ENCODE data around the gene PRR13.
"Not testable (repeated sequence)": the region's sequence is repeated elsewhere in the genome, so short reads cannot be mapped to it uniquely, and the experiment has no call there.

PRR13 gene

DNA sequence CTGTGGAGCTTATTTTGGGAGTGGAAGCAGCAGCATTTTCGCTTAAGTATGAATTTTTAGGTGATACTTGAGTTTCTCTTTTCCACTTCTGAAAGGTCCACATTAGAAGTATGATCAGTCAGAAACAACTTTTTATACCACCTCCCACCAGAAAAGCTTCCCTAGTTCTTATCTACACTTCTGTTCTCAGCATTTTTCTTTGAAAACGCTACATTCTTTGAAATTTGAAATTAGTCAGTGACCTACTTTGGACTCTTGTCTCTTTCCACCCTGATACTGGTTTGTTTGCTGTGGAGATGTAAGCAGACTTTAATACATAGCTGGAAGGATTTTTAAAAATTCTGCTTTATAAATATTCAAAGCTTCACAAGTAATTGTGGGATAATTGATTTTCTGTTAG, 32.5 kb downstream of the PRR13 start:
- no peak for DNase-seq

DNA sequence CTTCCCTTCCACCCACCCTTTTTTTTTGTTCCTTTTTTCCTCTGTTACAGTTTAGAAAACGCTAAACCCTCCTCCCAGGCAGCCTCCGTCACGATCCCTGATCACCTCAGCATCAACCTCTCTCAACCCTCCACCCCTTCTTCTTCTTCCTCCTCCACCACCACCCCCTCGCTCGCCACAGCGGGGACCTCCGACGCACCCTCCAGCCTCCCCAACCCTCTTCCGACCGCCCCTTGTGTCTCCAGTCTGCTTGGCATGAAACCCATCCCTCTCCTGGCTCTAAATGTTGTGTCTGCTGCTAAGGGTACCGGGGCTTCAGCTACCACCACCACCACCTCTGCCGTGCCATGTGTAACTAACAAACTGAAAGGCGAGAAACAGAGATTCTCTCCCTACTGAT, 33.3 kb downstream of the PRR13 start:
- no peak for DNase-seq

DNA sequence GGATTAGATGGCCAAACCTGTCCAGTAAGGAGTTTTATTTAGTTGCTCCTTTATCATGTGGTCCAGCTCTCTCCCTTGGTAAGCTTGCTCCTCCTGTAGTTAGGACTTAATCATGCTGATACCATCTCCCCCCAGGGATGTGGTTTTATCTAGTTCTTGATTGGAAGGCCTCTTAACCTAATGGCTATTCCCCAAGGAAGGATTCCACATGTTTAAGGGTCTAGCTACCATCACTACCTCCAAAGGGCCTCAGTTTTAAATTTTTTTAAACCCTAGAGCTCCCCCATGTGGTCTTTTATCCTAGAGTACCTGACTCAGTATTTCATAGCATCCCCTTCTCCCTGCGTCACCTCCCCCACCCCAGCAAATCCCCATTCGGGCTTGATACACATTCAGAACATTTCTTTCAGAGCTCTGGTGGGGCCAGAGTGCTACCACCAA, 35.3 kb downstream of the PRR13 start:
- no peak for DNase-seq

DNA sequence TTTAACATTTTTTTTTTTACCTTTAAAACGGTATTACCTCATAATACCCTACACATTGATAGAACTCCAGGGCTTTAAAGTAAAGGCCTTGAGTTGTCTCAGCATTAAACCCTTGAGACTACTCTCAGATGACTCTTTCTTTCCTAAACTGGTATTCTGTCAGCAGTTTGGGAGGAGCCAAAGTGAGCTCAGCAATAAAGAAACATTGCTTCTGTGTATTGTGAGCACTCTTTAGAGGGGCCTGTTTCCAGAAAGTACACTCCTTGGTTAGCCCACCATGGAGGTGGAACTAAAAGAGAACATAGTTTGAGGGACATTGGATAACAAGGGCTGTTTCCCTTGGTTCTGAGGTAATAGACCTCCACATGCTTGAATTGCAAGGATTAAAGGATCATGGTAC, 37.3 kb downstream of the PRR13 start:
- no peak for DNase-seq

DNA sequence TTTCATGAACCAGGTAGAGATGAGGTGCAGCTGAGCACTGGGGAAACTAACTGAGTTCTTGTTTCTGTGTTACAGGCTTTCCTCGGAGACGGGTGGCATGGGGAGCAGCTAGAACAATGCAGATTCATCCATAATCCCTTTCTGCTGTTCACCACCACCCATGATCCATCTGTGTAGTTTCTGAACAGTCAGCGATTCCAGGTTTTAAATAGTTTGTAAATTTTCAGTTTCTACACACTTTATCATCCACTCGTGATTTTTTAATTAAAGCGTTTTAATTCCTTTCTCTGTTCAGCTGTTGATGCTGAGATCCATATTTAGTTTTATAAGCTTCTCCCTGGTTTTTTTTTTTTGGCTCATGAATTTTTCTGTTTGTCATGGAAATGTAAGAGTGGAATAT, 37.8 kb downstream of the PRR13 start:
- DNase-seq: no peak

DNA sequence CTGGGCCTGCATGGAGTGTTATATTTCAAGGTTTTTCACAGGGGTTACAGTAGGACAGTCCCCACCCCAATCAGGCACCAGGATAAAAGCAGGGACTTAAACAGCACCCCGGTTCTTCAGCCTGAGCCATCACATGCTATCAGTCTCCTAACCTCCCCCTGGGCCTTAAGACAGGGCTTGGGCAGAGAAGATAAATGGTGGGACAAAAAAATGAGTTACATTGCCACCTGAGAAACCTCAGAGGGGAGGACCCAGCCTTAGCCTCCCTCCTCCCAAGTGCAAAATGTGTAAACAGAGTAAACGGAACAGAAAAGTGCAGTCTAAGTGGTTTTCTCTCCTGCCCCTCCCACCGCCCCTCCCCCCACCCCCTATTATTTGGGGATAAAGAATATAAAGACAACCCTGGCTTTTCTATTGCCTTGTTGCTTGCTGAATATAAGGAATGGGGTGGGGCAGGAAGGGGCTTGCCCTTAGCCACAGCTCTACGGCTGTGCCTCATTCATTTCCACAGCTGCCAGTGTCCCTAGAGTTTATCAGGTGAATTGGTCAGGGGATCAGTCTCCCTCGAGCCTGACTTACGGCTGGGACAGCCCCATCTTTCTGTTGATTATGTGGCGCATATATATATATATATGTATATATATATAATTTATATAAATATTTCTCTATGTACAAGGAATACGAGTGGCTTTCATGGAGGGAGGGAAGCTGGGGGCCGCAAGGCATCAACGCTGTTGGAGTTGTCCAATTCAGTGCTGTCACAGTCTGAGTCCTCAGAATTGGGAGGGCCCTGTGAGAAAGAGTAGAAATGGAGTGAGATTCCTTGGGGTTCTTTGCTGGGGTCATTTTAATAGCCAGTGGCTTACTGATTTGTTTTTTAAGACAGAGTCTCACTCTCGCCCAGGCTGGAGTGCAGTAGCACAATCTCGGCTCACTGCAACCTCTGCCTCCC, 39.2 kb downstream of the PRR13 start:
- DNase-seq: no peak

DNA sequence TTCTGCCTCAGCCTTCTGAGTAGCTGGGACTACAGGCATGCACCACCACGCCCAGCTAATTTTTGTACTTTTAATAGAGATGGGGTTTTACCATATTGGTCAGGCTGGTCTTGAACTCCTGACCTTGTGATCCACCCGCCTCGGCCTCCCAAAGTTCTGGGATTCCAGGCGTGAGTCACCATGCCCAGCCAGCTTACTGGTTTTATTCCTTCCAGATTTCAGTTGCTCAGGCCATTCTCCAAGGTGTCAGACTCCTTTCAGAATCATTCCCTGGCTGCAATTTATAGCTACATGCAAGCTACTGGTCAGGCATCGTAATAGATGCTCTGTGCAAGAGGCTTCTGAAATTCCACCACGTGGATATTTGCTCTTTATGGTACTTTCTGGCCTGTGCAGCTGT, 39.9 kb downstream of the PRR13 start:
- not testable (repeated sequence) for DNase-seq

DNA sequence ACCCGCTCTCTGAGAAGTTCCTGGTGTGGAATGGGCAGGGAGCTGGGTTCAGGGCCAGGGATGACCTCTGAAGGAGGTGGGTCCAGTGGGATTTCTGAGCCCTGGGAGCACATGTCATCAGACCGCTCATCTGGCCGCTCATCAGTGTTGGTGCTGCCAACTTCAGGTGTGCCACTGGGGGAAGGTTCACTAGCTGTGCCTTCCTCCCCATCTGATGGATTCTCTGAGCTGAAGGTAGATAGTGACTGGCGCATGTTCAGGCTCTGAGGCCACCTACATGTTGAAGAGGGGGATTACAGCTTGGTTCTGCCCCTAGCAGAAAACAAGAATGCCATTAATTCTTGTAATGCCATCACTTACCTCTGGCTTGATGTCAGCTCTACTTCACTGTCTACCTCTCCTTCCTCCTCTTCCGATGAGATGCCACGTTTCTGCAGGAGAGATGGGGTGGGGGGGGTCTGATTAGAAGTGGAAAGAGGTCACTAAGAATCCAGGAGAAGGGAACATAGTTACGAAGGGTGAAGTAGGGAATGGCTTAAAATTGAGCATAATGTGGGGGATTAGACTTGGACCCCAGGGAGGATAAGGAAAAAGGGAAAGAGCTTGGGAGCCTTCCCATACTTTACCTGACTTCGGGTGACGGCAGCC, 40.5 kb downstream of the PRR13 start:
- DNase-seq: no peak

DNA sequence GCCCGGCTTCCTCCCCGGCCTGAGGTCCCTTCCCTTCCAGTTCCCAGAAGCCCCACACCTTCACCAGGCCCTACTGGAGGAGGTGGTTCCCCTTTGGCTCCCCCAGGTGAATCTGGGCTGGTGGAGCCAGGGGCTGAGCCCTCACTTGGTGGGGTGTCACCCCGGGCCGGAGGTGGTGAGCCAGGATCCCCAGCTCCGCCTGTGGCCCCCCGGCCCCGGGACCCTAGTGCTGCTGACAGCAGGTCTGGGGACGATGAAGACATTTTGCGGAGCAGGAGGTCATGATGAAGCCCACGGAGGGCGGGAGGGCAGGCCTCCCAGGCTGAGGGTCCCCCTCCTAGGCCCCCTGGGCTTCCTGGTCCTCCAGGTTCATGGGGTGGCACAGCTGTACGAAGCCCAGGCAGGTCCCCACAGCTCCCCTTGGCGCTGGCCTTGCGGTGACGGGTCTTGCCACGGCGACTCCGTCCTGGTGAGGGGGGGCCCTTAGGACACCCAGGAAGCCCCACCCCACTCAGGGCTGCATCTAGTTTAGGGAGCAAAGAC, 41.2 kb downstream of the PRR13 start:
- no peak for DNase-seq

DNA sequence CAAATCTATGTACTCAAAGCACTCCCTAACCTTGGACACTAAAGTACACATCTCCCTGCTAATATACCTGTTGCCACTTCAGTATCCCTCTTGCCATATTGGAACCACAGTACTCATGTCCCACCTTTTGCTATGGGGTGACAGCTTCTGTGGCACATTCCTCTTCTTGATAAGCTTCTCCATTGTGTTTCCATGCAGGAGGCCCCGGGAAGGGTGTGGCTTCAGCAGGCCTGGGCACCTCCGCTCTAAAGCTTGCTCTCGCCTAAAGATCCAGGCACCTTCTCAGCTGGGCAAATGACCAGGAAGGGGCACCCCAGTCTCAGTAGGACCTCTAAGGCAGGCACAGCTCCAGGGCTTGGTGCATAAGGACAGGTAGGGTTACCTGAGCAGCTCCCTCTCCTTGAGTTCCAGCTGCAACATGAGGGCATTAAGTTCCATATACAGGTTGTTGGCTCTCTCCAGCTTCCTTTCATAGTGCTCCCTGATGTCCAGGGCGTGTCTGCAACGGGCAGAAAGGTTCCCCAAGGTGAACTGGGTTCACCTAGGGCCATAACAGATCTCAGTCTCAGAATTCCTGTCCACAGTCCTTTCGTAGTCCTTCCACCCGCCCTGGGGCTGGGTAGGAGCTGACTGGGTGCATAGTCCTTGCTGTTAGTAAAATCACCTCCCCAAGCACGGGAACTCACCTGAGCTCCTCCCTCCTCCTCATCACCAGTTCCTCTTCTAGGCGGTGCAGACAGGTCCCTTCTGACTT, 41.9 kb downstream of the PRR13 start:
- DNase-seq: no peak

DNA sequence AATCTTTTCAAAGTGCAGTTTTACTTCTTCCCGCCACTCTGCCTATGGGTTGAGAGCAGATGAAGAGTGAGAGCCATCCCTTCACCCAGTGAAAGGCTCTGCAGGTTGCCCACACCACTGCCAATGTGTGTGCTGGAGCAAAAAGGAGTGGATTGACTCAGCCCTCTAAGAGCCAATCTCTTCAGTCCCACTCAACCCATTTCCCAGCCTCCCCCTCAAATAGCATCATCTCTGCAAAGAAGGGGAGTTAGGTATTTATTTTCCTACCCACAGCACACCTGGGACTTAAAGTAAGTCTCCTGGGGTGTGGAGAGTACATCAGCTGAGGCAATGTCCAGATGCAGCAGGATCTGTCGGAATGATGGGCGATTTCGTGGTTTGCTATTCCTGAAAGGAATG, 42.4 kb downstream of the PRR13 start:
- DNase-seq: no peak

DNA sequence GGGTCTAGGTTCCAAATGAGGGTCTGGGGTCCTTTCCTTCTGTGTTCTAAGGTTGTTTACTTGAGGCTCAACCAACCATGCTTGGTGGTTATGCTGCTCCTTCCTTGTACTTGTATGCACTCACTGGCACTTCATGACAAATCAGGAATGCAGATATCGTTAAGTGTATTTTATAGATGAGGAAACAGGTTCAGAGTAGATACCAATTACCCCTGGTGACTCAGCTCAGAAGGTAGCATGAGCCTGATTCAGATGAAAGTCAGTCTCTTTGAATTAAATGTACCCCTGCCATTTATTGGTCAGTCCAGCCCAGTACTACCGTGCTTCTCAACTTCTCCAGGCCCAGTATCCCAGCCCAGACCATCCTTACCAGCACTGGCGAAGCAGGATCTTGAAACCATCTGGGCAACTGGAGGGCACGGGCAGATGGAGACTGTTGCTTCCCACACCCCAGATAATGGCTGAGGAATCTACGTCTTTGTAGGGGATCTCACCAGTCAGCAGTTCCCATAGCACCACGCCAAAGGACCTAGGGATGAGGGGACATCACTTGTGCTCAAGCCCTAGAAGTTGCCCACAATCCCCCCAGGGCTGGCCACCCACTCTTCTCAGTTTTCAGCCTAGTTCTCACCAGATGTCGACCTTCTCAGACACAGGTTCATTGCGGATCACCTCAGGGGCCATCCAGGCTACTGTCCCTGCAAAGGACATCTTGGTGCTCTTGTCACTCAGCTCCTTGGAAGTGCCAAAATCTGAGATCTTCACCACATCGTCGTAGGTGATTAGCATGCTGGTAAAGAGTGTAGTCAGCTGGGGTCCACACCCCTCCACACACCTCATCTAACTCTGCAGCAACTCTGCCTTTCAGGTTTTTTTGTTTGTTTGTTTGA, 43.4 kb downstream of the PRR13 start:
- no peak for DNase-seq

DNA sequence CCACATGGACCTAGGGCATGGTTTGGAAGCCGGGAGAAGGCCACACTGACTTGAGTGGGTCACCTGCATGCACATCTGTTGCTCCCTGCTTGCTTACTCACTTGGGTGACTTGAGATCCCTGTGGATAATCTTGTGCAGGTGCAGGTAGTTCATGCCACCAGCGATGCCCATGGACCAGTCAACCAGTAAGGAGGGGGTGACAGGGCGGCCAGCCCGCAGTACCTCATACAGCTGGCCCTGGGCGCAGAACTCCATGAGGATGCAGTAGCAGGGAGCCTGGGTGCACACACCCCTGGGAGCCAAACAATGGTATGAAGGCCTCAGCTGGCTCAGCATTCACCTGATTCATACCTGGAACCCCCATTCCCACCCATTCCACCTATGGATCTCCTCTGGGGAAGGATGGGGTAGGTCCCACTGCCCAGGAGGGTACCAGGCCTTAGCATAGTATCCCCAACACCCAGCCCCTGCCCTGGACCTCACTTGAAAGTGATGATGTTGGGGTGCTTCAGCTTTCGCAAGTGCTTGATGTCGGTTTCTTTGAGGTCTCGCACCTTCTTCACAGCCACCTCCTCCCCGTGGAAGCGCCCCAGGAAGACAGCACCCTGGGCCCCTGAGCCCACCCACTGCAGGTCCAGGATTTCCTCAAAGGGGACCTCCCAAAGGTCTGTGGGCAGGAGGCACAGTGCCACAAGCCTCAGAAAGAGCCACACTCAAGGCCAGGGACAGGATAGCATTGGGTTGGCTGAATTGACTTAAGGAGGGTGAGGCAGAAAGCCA, 44.6 kb downstream of the PRR13 start:
- no peak for DNase-seq

DNA sequence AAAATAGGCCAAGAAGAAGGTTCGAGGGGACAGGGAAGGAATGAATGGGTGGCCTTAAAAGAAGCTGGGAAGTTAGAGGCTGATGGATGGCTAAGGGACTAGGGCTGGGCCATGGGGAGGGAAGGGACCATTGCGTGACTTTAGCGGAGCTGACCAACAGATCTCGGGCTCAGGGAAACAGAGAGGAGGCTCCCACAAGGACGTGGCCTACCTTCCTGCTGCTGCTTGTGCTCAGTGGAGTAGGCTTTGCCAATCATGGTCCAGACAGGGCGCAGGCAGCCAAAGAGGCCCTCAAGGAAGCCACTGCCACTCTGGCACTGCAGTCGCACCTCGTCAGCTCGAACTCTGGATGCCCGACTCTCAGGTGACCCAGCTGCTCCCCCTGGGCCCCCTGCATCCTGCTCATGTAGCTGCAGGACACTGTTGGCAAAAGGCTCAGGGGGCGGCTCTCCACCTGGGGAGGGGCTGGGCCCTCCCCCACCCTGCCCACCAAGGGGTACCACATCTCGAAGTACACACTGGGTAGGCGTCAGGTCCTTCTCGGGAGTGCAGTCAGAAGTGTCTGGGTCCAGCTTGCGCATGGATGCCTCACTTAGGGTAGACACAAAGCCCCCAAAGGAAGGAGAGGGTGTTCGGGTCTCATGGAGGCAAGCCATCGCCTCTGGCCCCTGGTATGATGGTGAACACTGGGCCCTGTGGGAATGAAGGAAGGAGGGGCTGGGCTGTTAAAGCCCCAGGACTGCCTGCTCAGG, 45.4 kb downstream of the PRR13 start:
- no peak for DNase-seq

DNA sequence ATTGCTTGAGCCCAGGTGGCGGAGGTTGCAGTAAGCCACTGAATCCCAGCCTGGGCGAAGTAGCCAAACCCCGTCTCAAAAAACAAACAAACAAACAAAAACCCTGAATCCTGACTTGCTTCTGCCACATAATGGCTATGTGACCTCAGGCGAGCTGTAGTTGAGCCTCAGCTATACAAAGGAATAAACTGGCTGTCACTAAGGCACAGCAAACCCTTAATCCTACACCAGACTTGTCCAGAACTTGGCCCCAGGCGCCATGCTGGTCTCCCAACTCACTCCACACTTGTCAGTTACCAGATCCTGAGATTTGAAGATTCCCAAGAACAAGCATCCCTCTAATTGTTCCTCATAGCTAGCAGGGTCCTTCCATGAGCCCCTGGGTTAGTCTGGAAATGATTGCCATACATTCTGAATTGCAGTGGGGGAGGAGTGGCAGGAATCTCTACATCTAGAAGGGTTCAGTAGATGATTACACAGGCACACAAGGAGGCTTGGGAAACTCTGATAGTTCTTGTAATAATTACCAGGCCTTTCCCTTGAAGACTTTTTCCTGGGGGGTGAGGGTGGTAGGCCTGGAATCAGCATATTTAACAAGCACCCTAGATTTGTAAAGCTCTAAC, 47.8 kb downstream of the PRR13 start:
- no peak for DNase-seq

DNA sequence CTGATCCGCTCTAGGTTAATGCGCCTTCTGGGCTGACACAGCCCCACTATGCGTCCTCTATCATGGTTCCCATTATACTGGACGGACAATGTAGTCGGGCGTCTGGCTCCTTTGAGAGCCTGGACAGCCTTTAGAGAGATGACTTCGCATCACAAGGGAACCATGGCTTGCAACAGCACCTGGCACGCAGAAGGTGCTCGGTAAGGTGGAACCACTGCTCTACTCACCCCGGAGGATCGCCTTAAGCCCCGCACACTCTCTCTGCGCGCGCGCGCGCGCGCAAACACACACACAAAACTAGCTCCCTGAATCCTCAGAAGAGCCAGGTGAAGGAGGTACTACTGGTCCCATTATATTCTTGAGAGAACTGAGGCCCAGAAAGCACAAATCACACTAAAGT, 50.7 kb downstream of the PRR13 start:
- no peak for DNase-seq

DNA sequence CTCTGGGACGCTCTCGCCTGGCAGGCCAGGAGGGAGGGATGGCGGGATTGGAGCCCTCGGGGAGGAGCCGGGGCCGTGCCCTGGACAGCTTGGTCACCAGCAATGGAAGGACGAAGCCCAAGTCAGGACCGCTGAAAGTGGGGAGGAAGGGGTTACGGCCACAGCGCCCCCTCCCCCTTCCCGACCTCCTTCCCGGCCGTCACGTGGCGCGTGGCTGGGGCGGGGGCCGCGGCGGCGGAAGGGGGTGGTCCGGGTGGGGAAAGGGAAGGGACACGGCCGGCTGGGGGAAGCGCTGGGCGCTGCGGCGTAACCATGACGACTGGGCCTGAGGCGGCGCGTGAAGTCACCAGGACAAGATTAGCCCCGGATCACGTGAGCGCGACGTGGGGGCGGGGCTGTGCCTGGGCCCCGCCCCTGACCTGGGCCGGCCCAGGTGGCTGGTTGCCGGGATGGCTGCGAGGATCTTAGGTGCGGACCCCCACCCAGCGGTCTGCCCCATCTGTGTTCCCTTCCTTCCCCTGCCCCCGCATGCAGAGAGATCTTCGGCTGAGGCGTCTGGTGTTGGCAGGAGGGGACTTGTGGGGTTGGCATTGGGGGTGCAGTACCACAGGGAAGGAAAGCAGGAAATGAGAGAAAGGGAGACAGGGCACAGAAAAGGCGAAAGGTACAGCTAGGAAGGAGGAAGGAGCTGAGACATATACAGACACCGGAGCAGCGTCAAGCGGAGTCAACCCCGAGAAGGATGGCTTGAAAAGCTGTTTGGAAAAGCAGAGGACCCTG, 51.5 kb downstream of the PRR13 start:
- peak; percentile 83 for DNase-seq

DNA sequence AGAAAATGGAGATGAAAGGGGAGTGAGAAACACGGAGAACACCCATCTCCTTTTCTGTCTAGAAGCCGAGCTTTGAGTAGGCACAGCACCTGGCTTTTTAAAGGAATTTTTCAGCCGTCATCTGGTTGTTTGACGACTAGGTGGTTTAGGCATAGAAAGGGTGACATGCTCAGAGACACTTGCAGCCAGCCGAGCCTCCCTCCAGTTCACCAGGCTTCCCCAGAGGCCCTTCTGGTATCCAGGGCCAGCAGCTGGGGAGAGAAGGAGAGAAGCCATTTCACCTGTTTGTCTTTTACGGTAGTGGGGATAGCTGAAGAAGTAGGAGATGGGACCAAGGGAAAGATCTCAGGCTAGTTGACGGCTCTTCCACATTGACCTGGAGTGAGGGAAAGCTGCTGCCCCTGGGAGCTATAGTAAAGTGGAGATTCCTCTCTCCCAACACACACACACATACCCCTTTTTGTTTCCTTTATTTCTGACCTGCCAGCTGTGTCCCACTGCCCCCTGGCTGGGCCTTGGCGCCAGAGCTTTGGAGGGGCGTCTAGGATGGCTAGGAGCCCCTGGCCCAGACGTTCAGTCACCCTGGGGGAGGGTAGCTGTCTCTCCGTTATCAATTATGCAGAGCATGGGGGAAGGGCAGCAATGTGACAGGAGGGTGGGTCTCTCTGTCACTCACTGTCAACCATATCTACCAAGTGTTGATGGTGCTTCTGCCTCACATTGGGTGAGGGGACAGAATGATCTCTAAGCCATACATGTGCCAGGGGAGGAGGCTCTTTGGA, 52.3 kb downstream of the PRR13 start:
- DNase-seq: no peak

Measured in activated CD4-positive, alpha-beta T cell treated with anti-CD3 and anti-CD28 coated beads for 4 hours (primary cell).